Karpas-422 (cell line): Measurements from ENCODE around the gene FNBP1. TPM values are rescaled to one million over a fixed set of nuclear protein-coding genes. Genes with fewer than 3 reads are reported as not detected.
"Not testable (repeated sequence)": the region's sequence is repeated elsewhere in the genome, so short reads cannot be mapped to it uniquely, and the experiment has no call there.

Source experiments
- DNase-seq: peaks from one replicate; pipeline ENCODE4 v3.0.0-alpha.2; 2015
- H2AFZ ChIP-seq: fragments of 200-600 bp; sonication (generic); 2 replicates; pipeline ENCODE4 v1.6.1; 2014; ENCODE audit warnings: antibody characterized with exemption, low read length, mixed read lengths
- H3K27ac ChIP-seq: fragments of 200-600 bp; sonication (generic); 2 replicates; pipeline ENCODE4 v1.5.1; 2014; ENCODE audit warnings: mild to moderate bottlenecking, low read length, moderate library complexity
- H3K27me3 ChIP-seq: fragments of 200-600 bp; sonication (generic); 2 replicates; pipeline ENCODE4 v1.6.1; 2014; ENCODE audit warnings: low read length, mixed read lengths
- H3K36me3 ChIP-seq: fragments of 200-600 bp; sonication (generic); 2 replicates; pipeline ENCODE4 v1.6.1; 2014; ENCODE audit warnings: low read length, mixed read lengths; ENCODE audit not compliant: insufficient read depth
- H3K4me1 ChIP-seq: fragments of 200-600 bp; sonication (generic); 2 replicates; pipeline ENCODE4 v1.6.1; 2014; ENCODE audit warnings: mild to moderate bottlenecking, low read length, mixed read lengths
- H3K4me2 ChIP-seq: fragments of 200-600 bp; sonication (generic); 2 replicates; pipeline ENCODE4 v1.6.1; 2014; ENCODE audit warnings: low read length, low read depth, mild to moderate bottlenecking; ENCODE audit not compliant: poor library complexity, severe bottlenecking
- H3K4me3 ChIP-seq: fragments of 200-600 bp; sonication (generic); 2 replicates; pipeline ENCODE4 v1.5.1; 2014; ENCODE audit warnings: mild to moderate bottlenecking, antibody characterized with exemption, low read length, mixed read lengths
- H3K79me2 ChIP-seq: fragments of 200-600 bp; sonication (generic); 2 replicates; pipeline ENCODE4 v1.6.1; 2014; ENCODE audit warnings: mild to moderate bottlenecking, low read length, mixed read lengths
- H3K9ac ChIP-seq: fragments of 200-600 bp; sonication (generic); 2 replicates; pipeline ENCODE4 v1.6.0; 2014; ENCODE audit warnings: low read length
- H3K9me2 ChIP-seq: fragments of 200-600 bp; sonication (generic), shearing (Covaris generic); replicated peaks from 2 replicates; pipeline ENCODE4 v1.6.0; 2014; ENCODE audit warnings: mild to moderate bottlenecking, low read length, moderate library complexity; ENCODE audit not compliant: insufficient read depth
- H3K9me3 ChIP-seq: fragments of 300-700, 200-600 bp; sonication (generic); 2 replicates; pipeline ENCODE4 v1.6.1; 2014; ENCODE audit warnings: low read length, mixed read lengths
- H4K20me1 ChIP-seq: fragments of 200-600 bp; sonication (generic); 2 replicates; pipeline ENCODE4 v1.6.1; 2014; ENCODE audit warnings: mild to moderate bottlenecking, antibody characterized with exemption, low read length, low read depth; ENCODE audit not compliant: insufficient read depth
- total RNA-seq: library from RNA; depleted of rRNA; stranded (reverse); fragments of >200 nt; shearing (Covaris generic); gene quantifications from 2 replicates; pipeline ENCODE4 v1.2.3, GENCODE V29; 2014; ENCODE audit warnings: low replicate concordance

The FNBP1 gene
- total RNA-seq, 1 experiment from 2014 or later: 205 TPM

GRCh38 chr9:129981180-129981907 is 61.6 kb downstream of the FNBP1 start:
- Histone ChIP-seq H3K79me2 (peaks cover 91% of the 10 kb centered on the region), H3K9ac (no peak overlapping the region), H3K9me3 (no peaks in the 10 kb centered on the region), H4K20me1 (no peaks in the 10 kb centered on the region), H3K4me2 (no peak overlapping the region), H3K36me3 (peaks cover 23% of the 10 kb centered on the region; the same call in 1 of the 2 replicates), H3K9me2 (no peaks in the 10 kb centered on the region), H3K27me3 (no peaks in the 10 kb centered on the region), H2AFZ (no peak overlapping the region), H3K4me3 (no peak overlapping the region), H3K27ac (no peak overlapping the region), H3K4me1 (peaks cover 4% of the 10 kb centered on the region; the same call in 1 of the 2 replicates)
- DNase-seq: no peak

DNA sequence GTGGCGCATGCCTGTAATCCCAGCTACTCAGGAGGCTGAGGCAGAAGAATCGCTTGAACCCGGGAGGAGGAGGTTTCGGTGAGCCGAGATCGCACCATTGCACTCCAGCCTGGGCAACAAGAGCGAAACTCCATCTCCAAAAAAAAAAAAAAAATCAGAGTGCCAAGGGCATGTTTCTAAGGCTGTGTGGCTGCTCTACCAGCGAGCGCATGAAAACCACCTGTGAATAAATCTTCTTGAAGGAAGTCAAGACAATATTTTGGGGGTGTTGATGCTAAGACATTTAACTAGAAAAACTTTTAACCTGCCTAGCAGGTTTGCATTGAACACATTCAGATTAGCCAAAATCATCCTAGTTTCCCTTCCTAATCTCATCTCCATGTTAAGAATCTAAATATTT is 62.8 kb downstream of the FNBP1 start:
- H3K9me3 ChIP-seq, H2AFZ ChIP-seq, H3K4me2 ChIP-seq, DNase-seq, H3K9ac ChIP-seq, H4K20me1 ChIP-seq, H3K4me1 ChIP-seq, H3K27me3 ChIP-seq, H3K4me3 ChIP-seq, H3K27ac ChIP-seq, H3K9me2 ChIP-seq: not testable (repeated sequence)
- peaks cover 28% of the 10 kb centered on the region; the same call in 1 of the 2 replicates for H3K36me3 ChIP-seq
- peaks cover 88% of the 10 kb centered on the region for H3K79me2 ChIP-seq

DNA sequence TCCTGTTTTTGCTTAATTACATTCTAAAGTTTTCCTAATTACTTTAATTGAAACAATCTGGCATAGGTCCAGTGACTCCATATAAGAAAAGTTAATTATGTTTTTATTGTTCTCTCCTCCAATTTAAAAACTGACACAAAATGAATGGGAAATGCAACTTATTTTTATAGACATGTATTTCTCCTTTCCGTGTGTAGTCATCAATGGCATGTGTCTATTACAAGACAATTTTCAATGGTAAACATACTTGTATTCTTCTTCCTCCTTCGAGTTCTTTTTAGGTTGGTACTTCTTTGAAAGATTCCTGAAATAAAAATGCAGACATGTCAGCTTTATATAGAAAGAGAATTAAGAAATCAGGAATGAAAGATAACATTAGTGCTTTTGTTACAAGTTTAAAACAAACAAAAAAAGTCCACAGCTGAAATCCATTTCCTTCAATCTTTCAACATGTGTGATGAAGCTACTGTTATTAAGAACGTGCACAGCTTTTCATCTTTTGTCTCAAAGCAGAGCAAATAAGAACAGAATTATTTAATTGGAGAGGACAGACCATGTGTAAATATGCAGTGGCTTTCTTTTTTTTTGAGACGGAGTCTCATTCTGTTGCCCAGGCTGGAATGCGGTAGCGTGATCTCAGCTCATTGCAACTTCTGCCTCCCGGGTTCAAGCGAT is 63.8 kb downstream of the FNBP1 start:
- peaks cover 34% of the 10 kb centered on the region for H3K36me3 ChIP-seq
- H3K4me3 ChIP-seq: no peak overlapping the region
- H3K9ac ChIP-seq: no peak overlapping the region
- no peaks in the 10 kb centered on the region for H3K9me3 ChIP-seq
- H3K9me2 ChIP-seq: no peaks in the 10 kb centered on the region
- no peaks in the 10 kb centered on the region for H4K20me1 ChIP-seq
- H3K27me3 ChIP-seq: no peaks in the 10 kb centered on the region
- no peak overlapping the region for H2AFZ ChIP-seq
- H3K27ac ChIP-seq: no peak overlapping the region
- H3K4me2 ChIP-seq: no peak overlapping the region
- DNase-seq: no peak
- no peaks in the 10 kb centered on the region for H3K4me1 ChIP-seq
- H3K79me2 ChIP-seq: peaks cover 85% of the 10 kb centered on the region

- Histone ChIP-seq H3K27me3 (no peaks in the 10 kb centered on the region), H3K36me3 (peaks cover 27% of the 10 kb centered on the region), H2AFZ (no peak overlapping the region), H3K4me1 (no peaks in the 10 kb centered on the region), H3K79me2 (peaks cover 55% of the 10 kb centered on the region), H3K9me3 (no peaks in the 10 kb centered on the region), H3K27ac (no peak overlapping the region), H4K20me1 (no peaks in the 10 kb centered on the region), H3K4me2 (no peak overlapping the region), H3K9me2 (no peaks in the 10 kb centered on the region), H3K9ac (no peak overlapping the region), H3K4me3 (no peak overlapping the region)
- DNase-seq: no peak
Observed at GRCh38 chr9:129972816-129973215, 70.2 kb downstream of the FNBP1 start.

DNA sequence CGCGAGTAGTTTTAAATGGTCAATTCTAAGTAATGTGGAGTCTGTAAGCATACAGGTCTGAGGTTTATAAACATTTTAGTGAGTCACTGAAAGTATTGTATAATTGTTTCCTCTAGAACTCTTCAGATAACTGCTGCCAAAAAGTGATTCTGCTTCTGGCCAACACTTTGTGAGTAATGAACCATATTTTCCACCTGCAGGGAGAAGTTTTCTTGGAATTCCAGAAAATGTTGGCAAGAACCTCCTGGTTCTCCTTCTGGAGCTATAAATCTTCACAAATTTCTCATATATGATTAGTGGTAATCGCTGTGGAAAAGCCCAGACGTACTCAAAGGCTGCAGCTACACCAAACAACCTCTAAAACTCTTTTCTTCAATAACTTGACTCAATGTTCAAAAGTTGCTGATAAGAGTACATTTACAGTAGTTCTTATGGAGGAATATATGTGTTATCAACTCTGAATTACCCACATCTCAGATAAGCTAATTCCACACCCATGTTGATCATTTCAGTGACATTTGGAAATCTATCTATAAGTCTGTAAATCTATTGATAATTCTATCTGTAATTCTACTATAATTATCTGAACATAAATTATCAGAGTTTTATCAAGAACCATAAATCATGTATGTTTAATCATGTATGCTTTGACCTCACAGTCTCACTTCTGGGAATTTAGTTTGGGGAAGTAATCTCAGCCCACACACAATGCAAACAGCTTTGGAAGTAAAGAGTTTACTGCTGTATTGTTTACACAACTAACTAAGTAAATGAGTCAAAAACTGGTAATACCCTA is 74.1 kb downstream of the FNBP1 start:
- H3K9me2 ChIP-seq: no peaks in the 10 kb centered on the region
- no peaks in the 10 kb centered on the region for H3K9me3 ChIP-seq
- H3K36me3 ChIP-seq: peaks cover 18% of the 10 kb centered on the region; the same call in 1 of the 2 replicates
- H3K79me2 ChIP-seq: peaks cover 63% of the 10 kb centered on the region
- H3K27ac ChIP-seq: no peak overlapping the region
- H3K4me1 ChIP-seq: peaks cover 12% of the 10 kb centered on the region
- H3K4me2 ChIP-seq: no peak overlapping the region
- no peaks in the 10 kb centered on the region for H4K20me1 ChIP-seq
- H2AFZ ChIP-seq: no peak overlapping the region
- H3K9ac ChIP-seq: no peak overlapping the region
- DNase-seq: no peak
- no peaks in the 10 kb centered on the region for H3K27me3 ChIP-seq
- no peak overlapping the region for H3K4me3 ChIP-seq

- H2AFZ ChIP-seq: no peak overlapping the region
- no peaks in the 10 kb centered on the region for H3K27me3 ChIP-seq
- H4K20me1 ChIP-seq: no peaks in the 10 kb centered on the region
- H3K36me3 ChIP-seq: peaks cover 11% of the 10 kb centered on the region; the same call in 1 of the 2 replicates
- peak overlapping the region; percentile 28 for H3K27ac ChIP-seq
- H3K4me2 ChIP-seq: no peak overlapping the region
- H3K79me2 ChIP-seq: peaks cover 72% of the 10 kb centered on the region
- no peaks in the 10 kb centered on the region for H3K9me2 ChIP-seq
- peaks cover 13% of the 10 kb centered on the region for H3K4me1 ChIP-seq
- H3K4me3 ChIP-seq: no peak overlapping the region
- no peaks in the 10 kb centered on the region for H3K9me3 ChIP-seq
- H3K9ac ChIP-seq: no peak overlapping the region
- no peak for DNase-seq
Observed at GRCh38 chr9:129964901-129965734, 77.9 kb downstream of the FNBP1 start.

DNA sequence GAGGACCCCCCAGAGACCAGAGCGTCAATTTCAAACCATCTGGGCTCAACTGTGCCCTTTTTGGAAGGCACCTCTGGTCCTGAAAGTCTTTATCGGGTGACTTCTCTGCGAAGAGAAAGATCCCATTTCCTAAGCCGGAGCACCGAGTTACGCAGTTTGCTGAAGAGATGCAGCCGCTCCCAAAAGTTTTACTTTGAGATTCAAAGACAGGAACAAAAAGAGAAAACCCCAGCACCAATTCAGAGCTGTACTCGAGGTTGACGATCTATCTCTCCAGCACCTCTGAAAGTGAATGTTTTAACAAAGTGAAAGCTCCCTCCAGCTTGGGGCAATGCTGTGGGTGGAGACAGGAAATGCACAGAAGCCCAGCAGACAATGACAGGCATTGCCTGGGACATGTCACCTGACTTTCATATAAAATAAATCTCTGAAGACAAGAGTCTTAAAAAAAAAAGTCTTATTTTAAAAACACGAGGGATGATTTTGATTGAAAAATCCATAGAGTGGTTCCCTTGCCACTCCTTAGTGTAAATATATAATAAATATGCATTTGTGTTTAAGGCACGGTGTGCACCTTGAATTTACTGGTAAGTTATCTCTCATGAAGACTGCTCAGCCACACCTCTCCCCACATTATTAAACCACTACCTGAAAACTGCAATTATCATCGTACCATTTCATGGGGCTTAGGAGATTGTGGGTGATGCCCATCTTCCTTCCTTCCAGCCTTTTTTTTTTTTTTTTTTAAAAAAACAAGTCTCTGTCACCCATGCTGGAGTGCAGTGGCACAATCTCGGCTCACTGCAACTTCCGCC is 79.9 kb downstream of the FNBP1 start:
- no peaks in the 10 kb centered on the region for H3K9me3 ChIP-seq
- peaks cover 13% of the 10 kb centered on the region for H3K4me1 ChIP-seq
- H3K36me3 ChIP-seq: peaks cover 8% of the 10 kb centered on the region; the same call in 1 of the 2 replicates
- H2AFZ ChIP-seq: no peak overlapping the region
- no peak overlapping the region for H3K4me3 ChIP-seq
- no peak overlapping the region for H3K27ac ChIP-seq
- no peaks in the 10 kb centered on the region for H3K9me2 ChIP-seq
- H3K27me3 ChIP-seq: no peaks in the 10 kb centered on the region
- no peaks in the 10 kb centered on the region for H4K20me1 ChIP-seq
- no peak overlapping the region for H3K4me2 ChIP-seq
- H3K9ac ChIP-seq: no peak overlapping the region
- H3K79me2 ChIP-seq: peaks cover 67% of the 10 kb centered on the region
- DNase-seq: no peak
